ENCODE measurements around the gene WDR17. TPM values are rescaled to one million over a fixed set of nuclear protein-coding genes. Genes with fewer than 3 reads are reported as not detected.

The WDR17 gene
- total and polyA plus RNA-seq, 2 of the 13 experiments (the other 11 are each of a cell fraction or from before 2014, with no cell fraction given), result not detected

- TF ChIP-seq ZNF75D (CRISPR knock-in tag; IDR thresholded peaks at IDR 0.05; ENCODE audit: borderline replicate concordance), result no peak
- no peak for TF ChIP-seq ZBTB1 (CRISPR knock-in tag; IDR thresholded peaks at IDR 0.05; ENCODE audit: borderline replicate concordance)
These were observed 69.0 kb downstream of the WDR17 start (continued) for GRCh38 chr4:176134670-176135069.

GRCh38 chr4:176137631-176138030 lies 72.0 kb downstream of the WDR17 start:
- H3K9me3 ChIP-seq (ENCODE audit: low read length), result no peaks in the 10 kb centered on the region
- BruUV-seq (replicated peaks), result no TSS peak
- no peak for ATAC-seq
- no peaks in the 10 kb centered on the region for H3K27me3 ChIP-seq (ENCODE audit: control insufficient read depth in 1 of 2, insufficient read depth in 2 of 2, low read length in 2 of 2)
- H3K4me2 ChIP-seq (ENCODE audit: low read depth, low read length), result no peak overlapping the region
- DNase-seq (ENCODE audit: low spot score), result no peak
- POLR2A ChIA-PET, result no interaction called here
- CTCF ChIA-PET (ENCODE audit: low intra/inter-chr PET ratio, low total read pairs), result no interaction called here
- no peak for FAIRE-seq
- H3K9ac ChIP-seq (ENCODE audit: insufficient read depth, low read depth, low read length), result no peak overlapping the region
- no peak overlapping the region for H2AFZ ChIP-seq (ENCODE audit: low read length)
- in situ Hi-C loops (cut with HindIII; ENCODE audit: extremely low pct_ligation_motif_present, low pct_unique_long_range_greater_than_20kb), result loop anchor here (25.0 kb wide), 1 partner anchor 200 kb away; no protein-coding TSS in a partner anchor
- TF ChIP-seq, protein P1, sequence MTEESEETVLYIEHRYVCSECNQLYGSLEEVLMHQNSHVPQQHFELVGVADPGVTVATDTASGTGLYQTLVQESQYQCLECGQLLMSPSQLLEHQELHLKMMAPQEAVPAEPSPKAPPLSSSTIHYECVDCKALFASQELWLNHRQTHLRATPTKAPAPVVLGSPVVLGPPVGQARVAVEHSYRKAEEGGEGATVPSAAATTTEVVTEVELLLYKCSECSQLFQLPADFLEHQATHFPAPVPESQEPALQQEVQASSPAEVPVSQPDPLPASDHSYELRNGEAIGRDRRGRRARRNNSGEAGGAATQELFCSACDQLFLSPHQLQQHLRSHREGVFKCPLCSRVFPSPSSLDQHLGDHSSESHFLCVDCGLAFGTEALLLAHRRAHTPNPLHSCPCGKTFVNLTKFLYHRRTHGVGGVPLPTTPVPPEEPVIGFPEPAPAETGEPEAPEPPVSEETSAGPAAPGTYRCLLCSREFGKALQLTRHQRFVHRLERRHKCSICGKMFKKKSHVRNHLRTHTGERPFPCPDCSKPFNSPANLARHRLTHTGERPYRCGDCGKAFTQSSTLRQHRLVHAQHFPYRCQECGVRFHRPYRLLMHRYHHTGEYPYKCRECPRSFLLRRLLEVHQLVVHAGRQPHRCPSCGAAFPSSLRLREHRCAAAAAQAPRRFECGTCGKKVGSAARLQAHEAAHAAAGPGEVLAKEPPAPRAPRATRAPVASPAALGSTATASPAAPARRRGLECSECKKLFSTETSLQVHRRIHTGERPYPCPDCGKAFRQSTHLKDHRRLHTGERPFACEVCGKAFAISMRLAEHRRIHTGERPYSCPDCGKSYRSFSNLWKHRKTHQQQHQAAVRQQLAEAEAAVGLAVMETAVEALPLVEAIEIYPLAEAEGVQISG (CRISPR knock-in tag; IDR thresholded peaks at IDR 0.05), result no peak
- TF ChIP-seq, protein P2, sequence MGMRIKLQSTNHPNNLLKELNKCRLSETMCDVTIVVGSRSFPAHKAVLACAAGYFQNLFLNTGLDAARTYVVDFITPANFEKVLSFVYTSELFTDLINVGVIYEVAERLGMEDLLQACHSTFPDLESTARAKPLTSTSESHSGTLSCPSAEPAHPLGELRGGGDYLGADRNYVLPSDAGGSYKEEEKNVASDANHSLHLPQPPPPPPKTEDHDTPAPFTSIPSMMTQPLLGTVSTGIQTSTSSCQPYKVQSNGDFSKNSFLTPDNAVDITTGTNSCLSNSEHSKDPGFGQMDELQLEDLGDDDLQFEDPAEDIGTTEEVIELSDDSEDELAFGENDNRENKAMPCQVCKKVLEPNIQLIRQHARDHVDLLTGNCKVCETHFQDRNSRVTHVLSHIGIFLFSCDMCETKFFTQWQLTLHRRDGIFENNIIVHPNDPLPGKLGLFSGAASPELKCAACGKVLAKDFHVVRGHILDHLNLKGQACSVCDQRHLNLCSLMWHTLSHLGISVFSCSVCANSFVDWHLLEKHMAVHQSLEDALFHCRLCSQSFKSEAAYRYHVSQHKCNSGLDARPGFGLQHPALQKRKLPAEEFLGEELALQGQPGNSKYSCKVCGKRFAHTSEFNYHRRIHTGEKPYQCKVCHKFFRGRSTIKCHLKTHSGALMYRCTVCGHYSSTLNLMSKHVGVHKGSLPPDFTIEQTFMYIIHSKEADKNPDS (CRISPR knock-in tag; IDR thresholded peaks at IDR 0.05), result no peak
- TF ChIP-seq MEF2D (CRISPR knock-in tag; IDR thresholded peaks at IDR 0.05), result no peak
- no peaks in the 10 kb centered on the region for H4K20me1 ChIP-seq (ENCODE audit: insufficient read depth, low read length)
- no peak overlapping the region for H3K4me3 ChIP-seq (replicated peaks in 1 of 3; ENCODE audit: insufficient read depth in 1 of 3, low read depth in 2 of 3, low read length in 3 of 3)
- H3K27ac ChIP-seq (ENCODE audit: extremely low read length, insufficient read depth, low read length), result no peak overlapping the region
- no peaks in the 10 kb centered on the region for H3K4me1 ChIP-seq (ENCODE audit: insufficient read depth, low read length)
- no peaks in the 10 kb centered on the region for H3K36me3 ChIP-seq (replicated peaks in 1 of 2; ENCODE audit: control insufficient read depth in 1 of 2, insufficient read depth in 2 of 2, low read length in 2 of 2)
- H3K79me2 ChIP-seq (ENCODE audit: insufficient read depth, low read length), result no peaks in the 10 kb centered on the region
- intact Hi-C loops (cut with micrococcal nuclease; ENCODE audit: unreplicated experiment), result no loop called here
